Caki2 (cell line): ENCODE results near the gene FOXN3. TPM values are rescaled to one million over a fixed set of nuclear protein-coding genes. Genes with fewer than 3 reads are reported as not detected.

Experiments
- DNase-seq: peaks from one replicate; pipeline ENCODE4 v3.0.0-alpha.2; 2015; ENCODE audit warnings: low read depth
- in situ Hi-C: cut with HindIII; loops from 2 replicates; pipeline ENCODE4 v1.10.0; 2016; ENCODE audit warnings: low sequenced_read_pairs, low pct_unique_long_range_greater_than_20kb, mixed read lengths
- total RNA-seq: library from RNA; depleted of rRNA; stranded (reverse); fragments of >200 nt; shearing (Covaris generic); gene quantifications from 2 replicates; pipeline ENCODE4 v1.2.3, GENCODE V29; 2014; ENCODE audit warnings: low replicate concordance

Gene FOXN3
- total RNA-seq, 1 experiment from 2014 or later: 3.2 TPM

DNA sequence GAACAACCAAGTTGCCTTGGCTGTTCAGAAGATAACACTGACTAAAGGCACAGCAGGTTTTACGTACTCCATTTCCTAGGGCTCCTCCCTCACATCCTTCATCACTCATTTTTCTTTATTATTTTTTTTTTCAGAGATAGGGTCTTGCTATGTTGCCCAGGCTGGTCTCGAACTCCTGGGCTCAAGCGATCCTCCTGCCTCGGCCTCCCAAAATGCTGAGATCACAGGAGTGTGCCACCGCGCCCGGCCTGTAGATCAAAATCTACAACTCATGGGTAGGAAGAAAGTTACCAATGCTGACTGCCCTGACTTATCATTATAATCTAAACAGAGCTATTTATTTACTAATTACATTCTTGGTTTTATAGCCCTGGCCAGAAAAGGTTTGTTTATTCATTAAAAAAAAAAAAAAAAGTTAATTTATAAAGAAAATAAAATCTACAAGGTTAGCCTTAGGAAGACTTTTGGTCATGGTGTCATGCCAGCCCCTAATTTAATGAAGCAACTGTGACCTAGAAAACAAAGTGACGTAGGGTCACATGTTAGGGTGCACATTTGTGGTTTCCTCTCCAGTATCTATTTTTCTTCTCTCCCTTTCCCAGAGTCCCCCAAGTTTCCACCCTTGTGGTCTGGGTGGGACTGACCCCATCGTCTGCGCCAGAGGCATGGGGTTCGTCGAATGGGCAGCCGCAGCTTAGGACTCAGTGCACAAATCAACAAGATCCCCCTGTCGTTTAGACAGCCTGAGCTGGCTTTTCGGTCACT, 19.0 kb upstream of the FOXN3 start:
- in situ Hi-C loops: no loop called here
- DNase-seq: no peak

DNA sequence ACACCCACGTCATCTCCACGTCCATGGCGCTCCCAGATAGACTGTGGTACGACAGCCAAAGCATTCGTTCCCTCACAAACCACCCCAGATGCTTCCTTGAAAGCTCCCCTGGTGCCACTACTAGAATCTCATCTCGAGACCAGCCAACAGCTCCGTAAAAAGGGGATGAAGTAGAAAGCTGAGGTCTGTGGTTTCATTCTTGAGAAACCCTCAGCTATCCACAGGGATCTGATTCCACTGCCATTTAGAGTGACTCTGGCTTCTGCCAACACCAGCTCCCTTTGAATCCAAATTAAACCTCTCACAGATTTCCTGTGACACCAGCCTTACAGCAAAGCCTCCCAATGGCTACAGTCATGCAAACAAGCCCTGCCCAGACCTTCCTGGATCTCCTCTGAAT, 18.5 kb upstream of the FOXN3 start:
- in situ Hi-C loops: no loop called here
- DNase-seq: no peak

DNA sequence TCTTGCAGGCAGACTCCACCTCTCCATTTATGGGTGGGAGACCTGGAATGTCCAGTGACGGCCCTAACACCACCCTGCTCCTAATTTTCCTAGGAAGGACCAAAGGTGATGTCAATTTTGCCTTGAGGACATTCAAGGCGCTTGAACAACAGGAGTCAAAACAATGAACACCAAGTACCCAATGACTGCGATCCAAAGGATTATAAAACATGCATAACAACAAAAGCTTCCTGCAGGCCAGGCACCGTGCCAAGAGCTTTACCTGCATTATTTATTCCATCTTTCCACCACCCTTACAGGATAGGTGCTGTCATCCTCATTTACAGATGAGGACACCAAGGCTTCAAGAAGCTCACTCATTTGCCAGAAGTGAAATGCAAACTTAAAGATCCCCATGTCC, 15.2 kb upstream of the FOXN3 start:
- in situ Hi-C loops: no loop called here
- no peak for DNase-seq

DNA sequence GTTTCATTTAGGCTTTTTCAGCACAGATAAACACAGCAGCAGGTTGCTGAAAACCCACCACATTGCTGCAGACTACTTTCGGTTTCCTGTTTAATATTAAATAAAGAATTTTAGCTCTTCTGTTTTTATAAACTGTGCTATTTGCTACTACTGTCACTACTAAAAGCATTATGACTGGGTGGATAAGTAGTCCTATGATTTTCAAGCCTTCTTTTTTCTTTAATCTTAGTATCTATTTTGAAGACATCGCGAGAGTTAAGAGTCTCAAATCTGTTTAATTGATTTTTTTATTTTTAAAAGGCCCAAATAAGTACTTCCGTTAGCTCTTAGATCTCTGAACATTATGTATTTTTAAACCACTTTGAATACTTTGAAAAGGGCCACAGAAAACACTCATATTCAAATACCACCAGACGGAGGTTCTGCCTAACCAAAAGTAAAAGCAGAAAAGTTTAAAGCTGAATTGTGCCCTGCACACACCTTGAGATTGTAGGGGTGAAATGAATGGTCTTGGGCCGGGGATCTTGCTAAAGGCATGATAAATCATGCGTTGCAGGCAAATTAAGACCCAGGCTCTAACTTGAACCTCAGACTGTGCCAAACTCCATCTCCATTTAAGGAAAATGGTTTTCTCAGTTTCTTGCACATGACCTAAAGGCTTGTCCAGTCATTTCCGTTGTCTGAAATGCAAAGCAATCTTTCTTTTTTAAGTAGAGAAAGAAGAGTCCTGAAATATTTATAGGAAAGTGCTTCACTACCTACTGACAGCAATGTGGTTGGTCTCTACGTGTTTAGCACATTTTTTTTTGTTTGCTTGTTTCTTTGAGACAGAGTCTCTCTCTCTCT, 13.6 kb upstream of the FOXN3 start:
- DNase-seq: no peak
- in situ Hi-C loops: no loop called here

DNA sequence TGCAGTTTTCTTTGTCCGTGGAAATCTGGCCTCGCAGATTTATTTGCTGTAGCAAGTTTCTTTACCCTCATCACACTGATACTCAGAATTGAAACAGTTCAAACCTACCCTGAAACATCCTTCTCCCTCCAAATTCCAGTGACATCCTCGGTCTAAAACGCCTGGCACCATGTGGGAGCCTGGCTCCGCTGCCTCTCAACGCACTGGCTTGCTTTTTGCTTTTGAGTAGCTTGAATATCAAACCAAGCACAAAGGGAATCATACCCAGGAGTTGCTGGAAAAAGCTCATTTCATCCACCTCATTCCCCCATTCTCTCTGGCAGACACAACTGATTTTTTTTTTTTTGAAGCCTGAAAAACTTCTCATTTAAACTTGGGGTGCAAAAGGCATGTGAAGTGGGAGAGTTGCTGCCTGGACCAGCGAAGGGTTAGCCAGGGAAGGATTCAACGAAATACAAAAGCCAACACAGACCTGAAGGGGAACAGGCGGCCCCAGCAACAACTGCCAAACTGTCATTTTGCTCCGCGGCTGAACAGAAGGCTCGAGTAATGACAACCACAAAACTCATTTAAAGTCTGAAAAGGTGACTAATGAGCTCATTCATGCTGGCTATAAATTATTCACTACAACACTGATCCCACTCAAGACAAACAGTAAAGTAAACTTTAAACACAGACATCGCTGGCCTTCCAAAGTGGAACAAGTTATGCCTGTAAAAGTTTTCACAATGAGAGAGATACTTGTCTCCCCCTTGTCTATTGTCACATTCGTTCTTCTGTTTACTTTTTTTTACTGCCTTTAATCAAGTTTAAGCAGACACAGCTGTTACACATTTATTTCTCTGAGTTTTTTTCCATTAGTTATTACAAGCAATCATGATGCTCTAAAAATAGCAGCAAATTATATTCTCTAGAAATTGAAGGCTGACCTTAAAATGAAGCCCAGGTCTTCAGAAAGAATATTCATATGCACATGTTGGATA, 12.5 kb upstream of the FOXN3 start:
- DNase-seq: peak; percentile 53

DNA sequence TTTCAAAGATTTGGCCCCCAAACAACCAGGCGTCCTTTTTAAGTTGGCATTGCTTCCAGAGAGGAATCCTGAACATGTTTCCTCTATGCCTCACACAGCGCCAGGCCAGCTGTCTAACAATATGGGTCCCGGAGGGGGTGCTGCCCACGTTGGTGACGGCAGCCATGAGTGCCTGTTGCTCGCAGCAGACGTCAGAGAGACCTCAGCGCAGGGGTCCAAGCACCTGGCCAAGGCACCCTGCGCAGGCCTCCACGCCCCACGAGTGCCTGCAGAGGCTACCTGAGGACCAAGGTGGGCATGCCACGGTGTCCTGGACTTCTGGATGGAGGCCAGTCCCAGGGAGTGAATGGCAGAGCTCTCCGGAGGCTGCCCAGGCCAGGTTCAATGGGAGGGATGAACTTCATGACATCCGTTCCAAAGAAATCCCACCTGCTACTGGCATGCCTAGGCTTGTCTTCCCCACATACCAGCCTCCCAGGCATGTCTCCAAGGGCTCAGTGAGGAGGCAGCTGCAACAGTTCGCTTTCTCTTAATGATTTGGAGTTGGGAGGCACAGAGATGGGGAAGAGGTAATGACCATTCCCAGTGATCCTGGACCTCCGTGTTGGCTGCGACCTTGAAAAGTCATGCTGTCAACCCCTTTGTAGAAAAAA, 11.6 kb upstream of the FOXN3 start:
- in situ Hi-C loops: no loop called here
- DNase-seq: peak; percentile 22

More for the DNA sequence above, 12.5 kb upstream of the FOXN3 start:
- in situ Hi-C loops: no loop called here

DNA sequence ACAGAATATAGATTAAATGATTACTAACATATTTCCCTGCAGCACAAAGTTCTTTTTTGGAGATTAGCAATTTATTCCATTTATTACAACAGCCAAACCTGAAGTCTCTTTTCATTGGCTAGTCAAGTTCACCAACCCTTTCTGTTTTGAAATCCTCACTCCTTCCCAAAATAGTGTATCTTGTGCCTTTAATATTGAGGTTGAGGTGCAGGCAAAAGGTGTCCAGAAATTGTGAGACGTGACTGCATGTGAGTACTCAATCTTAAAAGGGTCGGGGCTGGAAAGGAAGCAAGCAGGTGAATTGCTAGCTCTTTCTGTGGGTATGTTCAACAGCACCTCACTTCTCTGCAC, 11.1 kb upstream of the FOXN3 start:
- DNase-seq: no peak
- in situ Hi-C loops: no loop called here

DNA sequence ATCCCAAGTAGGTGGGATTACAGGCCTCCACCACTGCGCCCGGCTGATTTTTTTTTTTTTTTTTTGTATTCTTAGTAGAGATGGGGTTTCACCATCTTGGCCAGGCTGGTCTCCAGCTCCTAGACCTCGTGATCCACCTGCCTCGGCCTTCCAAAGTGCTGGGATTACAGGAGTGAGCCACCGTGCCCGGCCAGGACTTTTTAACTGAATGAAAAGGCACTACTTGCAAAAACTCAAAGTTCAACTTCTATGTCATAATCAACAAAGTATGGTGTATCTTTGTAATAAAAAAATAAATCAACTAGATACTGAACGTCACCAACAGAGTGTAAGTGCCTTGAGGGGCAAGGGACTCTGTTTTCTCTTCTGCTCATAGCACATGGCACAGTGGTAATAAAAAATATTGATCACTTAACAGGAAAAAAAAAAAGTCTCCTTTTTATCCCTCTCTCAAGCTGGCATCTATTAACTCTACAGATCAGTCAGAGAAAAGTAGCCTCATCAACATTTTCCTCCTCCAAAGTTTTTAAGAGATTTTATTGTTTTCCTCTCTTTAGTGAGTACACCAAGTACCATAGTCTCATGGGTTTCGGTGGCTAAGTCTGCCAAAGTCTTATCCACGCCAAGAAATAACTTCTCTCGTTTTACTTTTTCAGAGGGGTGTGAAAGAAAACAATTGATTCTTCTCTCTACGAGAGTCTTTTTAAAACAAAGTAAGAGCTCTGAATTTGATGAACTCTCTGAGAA, 10.6 kb upstream of the FOXN3 start:
- DNase-seq: no peak
- in situ Hi-C loops: no loop called here

DNA sequence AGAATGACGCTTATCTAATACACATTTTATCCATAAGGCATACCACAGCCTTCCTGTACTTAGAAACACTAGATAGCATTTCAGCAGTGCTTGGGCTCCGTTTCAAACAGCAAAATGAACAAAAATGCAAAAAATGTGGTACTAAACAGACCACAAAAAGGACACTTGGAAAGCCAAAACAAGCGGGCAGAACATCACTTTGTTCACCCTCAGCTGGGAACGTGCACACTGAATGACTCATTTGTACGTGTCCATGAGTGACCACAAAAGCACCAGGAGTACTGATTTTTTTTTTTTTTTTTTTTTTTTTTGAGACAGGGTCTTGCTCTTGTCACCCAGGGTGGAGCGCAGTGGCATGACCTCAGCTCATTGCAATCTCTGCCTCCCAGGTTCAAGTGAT, 8.9 kb upstream of the FOXN3 start:
- in situ Hi-C loops: no loop called here
- DNase-seq: peak; percentile 87

DNA sequence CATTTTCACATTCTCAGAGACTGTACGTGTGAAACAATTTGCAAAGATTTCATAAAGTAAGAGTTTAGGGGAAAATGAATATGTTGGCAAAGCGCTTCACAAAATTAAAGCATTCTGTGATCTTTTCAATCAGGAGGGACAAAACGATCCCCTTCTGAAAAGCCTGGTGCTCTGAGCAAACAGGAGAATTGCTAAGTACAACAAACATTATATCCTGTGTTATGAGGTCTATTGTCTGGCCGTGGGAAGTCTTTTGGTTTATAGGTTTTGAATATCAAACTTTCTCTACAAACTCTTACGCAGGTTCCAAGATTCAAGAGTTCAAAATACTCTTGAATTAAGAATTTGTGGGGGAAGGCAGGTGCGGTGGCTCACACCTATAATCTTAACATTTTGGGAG, 7.2 kb upstream of the FOXN3 start:
- in situ Hi-C loops: no loop called here
- DNase-seq: no peak

DNA sequence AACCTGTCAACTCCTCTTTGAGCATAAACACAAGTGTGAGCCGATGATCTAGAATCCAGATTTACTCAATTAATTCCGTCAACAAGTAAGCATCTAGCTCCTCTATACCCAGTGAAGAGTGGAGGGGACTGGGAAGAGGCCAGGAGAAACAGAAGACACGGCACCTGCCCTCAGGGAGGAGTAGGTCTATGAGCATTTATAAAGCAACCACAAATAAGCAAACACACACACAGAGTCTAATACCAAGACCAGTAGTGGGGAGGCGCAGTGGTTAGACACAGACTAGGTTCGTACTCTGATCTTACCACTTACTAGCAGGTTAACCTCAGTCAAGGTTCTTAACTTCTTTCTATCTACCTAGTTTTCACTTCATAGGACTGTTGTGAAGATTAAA, 5.9 kb upstream of the FOXN3 start:
- no peak for DNase-seq
- in situ Hi-C loops: no loop called here

DNA sequence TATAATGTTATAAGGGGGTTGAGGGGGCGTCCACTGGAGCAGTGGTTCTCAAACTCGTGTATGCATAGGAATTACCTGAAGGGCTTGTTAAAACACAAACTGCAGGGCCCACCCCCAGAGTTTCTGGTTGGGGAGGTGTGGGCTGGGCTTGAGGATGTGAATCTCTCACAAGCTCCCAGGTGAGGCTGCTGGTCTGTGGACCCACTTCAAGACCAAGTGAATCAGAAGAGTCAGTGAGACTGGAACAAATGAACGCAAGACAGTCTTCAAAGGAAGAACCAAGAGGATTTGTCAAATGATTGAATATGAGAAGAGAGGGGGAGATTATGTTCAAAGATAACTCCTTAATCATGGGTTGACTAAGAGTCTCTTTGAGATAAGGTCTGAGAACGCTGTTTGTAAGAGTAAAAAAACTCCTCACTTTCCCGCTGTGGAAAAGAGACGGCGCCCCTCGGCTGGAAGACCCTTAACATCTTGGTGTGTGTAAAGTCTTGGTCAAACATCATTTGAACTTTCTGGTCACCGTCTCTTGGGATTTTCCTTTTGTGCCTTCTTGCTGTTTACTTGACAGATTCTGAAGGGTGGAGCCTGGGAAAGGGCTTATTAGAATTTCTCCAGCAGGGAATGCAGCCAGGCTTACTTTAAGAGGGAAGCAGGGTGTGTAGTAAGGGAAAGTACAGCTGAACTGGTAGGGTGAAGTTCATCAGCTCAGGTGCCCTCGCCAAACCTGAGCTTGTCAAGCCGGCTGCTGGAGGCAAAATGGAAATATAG, 5.3 kb upstream of the FOXN3 start:
- no peak for DNase-seq
- in situ Hi-C loops: no loop called here

DNA sequence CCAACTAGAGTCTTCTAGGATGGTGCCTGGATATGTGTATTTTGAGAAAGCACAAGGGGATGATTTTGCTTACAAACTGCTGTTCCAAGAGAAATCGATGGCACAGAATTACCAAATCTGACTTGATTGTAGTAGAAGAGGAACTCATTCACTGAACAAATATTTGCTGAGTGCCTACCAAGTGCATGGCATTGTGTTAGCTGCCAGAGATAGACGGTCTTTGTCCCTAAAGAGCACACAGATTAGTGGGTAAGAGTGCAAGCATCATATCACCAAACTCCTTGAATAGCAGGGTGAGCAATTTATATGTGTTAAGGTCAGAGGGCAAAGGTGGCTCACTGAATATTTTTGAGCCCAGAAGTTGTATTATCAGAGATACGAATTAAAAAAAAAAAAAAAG, 3.5 kb upstream of the FOXN3 start:
- in situ Hi-C loops: no loop called here
- no peak for DNase-seq

DNA sequence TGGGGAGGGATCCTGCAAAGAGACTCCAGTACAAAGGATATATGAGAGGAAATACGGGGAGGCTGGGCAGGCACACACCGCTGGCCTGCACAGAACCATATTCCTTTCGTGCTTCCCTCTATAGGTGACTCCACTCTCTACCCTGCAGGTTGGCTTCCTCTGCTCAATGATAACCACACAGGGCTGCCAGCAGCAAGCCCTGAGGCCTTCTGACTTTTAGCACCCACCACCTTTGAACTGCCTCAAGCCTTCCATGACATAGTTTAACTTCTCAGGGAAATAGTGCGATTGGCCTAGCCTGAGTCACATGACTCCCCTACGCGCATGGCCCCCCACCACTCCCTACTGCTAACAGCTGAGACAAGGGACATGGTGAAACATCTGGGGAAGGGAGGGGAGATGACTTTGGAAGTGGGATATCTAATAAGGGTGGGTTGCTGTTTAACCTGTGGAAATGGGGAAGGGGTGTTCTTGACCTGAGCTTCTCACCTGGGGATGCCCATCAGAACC, 3.0 kb upstream of the FOXN3 start:
- DNase-seq: no peak
- in situ Hi-C loops: no loop called here

DNA sequence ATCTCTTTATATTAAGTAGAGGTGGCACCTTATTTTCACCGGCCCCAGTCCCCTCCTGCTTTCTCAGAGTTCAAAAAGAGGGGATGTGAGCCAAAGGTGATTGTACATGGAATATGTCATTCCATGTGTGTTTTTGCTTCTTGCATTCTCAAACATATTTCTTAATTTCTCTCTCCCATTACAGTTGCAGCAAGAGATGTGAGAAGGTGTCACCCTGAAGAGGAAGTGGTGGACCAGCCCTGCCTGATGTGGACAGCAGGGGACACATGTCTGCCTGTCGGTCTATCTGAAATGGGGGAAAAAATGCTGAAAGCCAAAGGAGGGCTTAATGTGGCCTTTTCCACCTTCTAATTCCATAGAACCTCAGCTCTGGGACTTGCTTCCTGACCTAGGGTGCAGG, 1.9 kb upstream of the FOXN3 start:
- in situ Hi-C loops: no loop called here
- no peak for DNase-seq

DNA sequence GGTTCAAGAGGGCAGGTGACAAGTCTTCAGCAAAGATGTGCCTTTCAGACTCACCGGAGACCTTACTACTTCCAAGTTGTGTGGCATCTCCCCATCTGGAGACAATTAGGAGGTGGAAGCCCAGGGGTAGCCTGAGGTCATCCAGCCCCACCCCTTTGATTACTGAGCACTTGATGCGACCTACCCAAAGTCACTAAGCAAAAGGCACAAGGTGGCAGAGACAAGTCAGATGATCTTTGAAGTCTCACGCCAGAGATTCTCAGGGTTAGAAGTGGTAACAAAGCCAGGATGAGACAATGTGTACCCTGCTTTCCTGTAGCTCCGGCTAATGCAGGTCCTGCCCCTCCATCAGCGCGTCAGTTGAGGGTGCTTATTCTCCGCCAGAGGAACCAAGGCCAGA, 1.4 kb upstream of the FOXN3 start:
- in situ Hi-C loops: no loop called here
- no peak for DNase-seq
